ENCODE data around the gene SIRT3.
"Not testable (repeated sequence)": the region's sequence is repeated elsewhere in the genome, so short reads cannot be mapped to it uniquely, and the experiment has no call there.

SIRT3 gene

GRCh38 chr11:249062-249461 lies 12.9 kb upstream of the SIRT3 start:
- H3K9me3 ChIP-seq = no peaks in the 10 kb centered on the region
- no peak for TF ChIP-seq CTCF (IDR thresholded peaks at IDR 0.05; ENCODE audit: low read depth, low read length)
- H3K4me3 ChIP-seq (ENCODE audit: low read depth, low read length) = no peak overlapping the region
- no peaks in the 10 kb centered on the region for H3K4me1 ChIP-seq
- no peak for DNase-seq
- no peaks in the 10 kb centered on the region for H3K27me3 ChIP-seq
- peaks cover 23% of the 10 kb centered on the region for H3K36me3 ChIP-seq

- Histone ChIP-seq H3K36me3 (peaks cover 20% of the 10 kb centered on the region), H3K4me3 (ENCODE audit: low read depth, low read length) (no peak overlapping the region), H3K4me1 (no peaks in the 10 kb centered on the region), H3K27me3 (no peaks in the 10 kb centered on the region), H3K9me3 (no peaks in the 10 kb centered on the region)
- DNase-seq = no peak
- no peak for TF ChIP-seq CTCF (IDR thresholded peaks at IDR 0.05; ENCODE audit: low read depth, low read length)
Observed at GRCh38 chr11:244376-244775, 8.2 kb upstream of the SIRT3 start.

- DNase-seq = no peak
- H3K36me3 ChIP-seq = peaks cover 12% of the 10 kb centered on the region
- TF ChIP-seq CTCF (IDR thresholded peaks at IDR 0.05; ENCODE audit: low read depth, low read length) = no peak
Observed at GRCh38 chr11:241634-242033, 5.5 kb upstream of the SIRT3 start.

GRCh38 chr11:240315-240714 lies 4.2 kb upstream of the SIRT3 start:
- Histone ChIP-seq H3K36me3 (peaks cover 10% of the 10 kb centered on the region), H3K9me3 (no peaks in the 10 kb centered on the region), H3K4me1 (no peaks in the 10 kb centered on the region), H3K4me3 (ENCODE audit: low read depth, low read length) (no peak overlapping the region), H3K27me3 (no peaks in the 10 kb centered on the region)
- DNase-seq = no peak
- no peak for TF ChIP-seq CTCF (IDR thresholded peaks at IDR 0.05; ENCODE audit: low read depth, low read length)

More at GRCh38 chr11:241634-242033, 5.5 kb upstream of the SIRT3 start:
- Histone ChIP-seq H3K4me3 (ENCODE audit: low read depth, low read length) (no peak overlapping the region), H3K9me3 (no peaks in the 10 kb centered on the region), H3K4me1 (no peaks in the 10 kb centered on the region), H3K27me3 (no peaks in the 10 kb centered on the region)

- not testable (repeated sequence) for H3K36me3 ChIP-seq; H3K27me3 ChIP-seq; H3K9me3 ChIP-seq; DNase-seq; H3K4me3 ChIP-seq (ENCODE audit: low read depth, low read length); H3K4me1 ChIP-seq
Observed at GRCh38 chr11:238346-238745, 2.2 kb upstream of the SIRT3 start.

GRCh38 chr11:236774-237767 lies 929 bp upstream of the SIRT3 start, which contains the start of gene PSMD13:
TSS of gene PSMD13 (plus strand) at chr11:236976. CDS start at chr11:237050, 74 bp downstream.
- H3K36me3 ChIP-seq = no peaks in the 10 kb centered on the region; the same call in 1 of the 2 replicates
- H3K9me3 ChIP-seq = no peaks in the 10 kb centered on the region
- no peaks in the 10 kb centered on the region for H3K27me3 ChIP-seq
- no peaks in the 10 kb centered on the region for H3K4me1 ChIP-seq
- DNase-seq = peak; percentile 86
- peak within 1 kb of the TSS; percentile 87 for H3K4me3 ChIP-seq (ENCODE audit: low read depth, low read length)
- TF ChIP-seq CTCF (IDR thresholded peaks at IDR 0.05; ENCODE audit: low read depth, low read length) = no peak

Measured in BE2C (cell line).